MG63 (cell line): ENCODE measurements around the gene PTPRN2. TPM values are rescaled to one million over a fixed set of nuclear protein-coding genes. Genes with fewer than 3 reads are reported as not detected.

Experiments used
- DNase-seq: peaks from one replicate; pipeline ENCODE4 v3.0.0-alpha.2; 2020
- H3K27me3 ChIP-seq: fragments of 250-450 bp; sonication (Bioruptor Pico); 2 replicates; pipeline ENCODE4 v1.5.1; 2020; ENCODE audit warnings: mild to moderate bottlenecking, moderate library complexity
- H3K36me3 ChIP-seq: fragments of 250-450 bp; sonication (Bioruptor Pico); 2 replicates; pipeline ENCODE4 v1.5.1; 2020; ENCODE audit warnings: mild to moderate bottlenecking, moderate library complexity
- H3K4me3 ChIP-seq: fragments of 250-450 bp; sonication (Bioruptor Pico); 2 replicates; pipeline ENCODE4 v1.5.1; 2020; ENCODE audit warnings: mild to moderate bottlenecking, moderate library complexity
- H3K9me3 ChIP-seq: fragments of 250-450 bp; sonication (Bioruptor Pico); 2 replicates; pipeline ENCODE4 v1.5.1; 2020; ENCODE audit warnings: mild to moderate bottlenecking, moderate library complexity
- total RNA-seq: library from RNA; depleted of rRNA; stranded (reverse); fragments of >200 nt; shearing (Covaris generic); gene quantifications from 2 replicates; pipeline ENCODE4 v1.2.3, GENCODE V29; 2014; ENCODE audit warnings: low replicate concordance

The PTPRN2 gene
- total RNA-seq, 1 experiment from 2014 or later: 0.16 TPM

DNA sequence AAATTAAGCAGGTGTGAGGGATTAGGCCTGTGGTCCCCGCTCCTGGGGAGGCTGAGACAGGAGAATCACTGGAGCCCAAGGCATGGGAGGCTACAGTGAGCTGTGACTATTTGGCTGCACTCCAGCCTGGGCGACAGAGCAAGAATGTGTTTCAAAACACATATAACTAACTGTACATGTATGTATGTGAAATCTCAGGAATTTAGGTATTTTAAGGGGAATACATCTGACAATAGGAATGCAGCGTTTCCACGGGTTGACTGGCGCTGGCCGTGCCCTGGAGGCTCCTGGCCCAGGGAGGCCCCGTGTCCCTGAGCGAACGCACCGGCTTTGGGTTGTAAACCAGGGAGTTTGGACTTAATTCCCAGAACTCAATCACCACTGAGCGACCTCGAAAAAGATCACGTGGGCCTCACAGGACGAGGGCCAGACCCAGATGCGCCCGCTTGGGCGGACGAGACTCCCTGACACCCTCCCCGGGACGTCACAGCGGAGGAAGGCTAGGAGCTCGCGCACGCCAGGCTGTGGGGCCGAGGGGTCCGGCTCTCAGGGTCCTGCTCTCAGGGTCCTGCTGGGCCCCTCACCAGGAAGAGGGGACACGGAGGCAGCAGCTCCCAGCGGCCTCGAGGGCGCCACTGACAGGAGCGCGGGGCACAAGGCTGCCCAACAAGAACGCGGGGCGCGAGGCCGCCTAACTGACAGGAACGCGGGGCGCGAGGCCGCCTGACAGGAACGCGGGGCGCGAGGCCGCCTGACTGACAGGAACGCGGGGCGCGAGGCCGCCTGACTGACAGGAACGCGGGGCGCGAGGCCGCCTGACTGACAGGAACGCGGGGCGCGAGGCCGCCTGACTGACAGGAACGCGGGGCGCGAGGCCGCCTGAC lies 18.4 kb downstream of the PTPRN2 start:
- Histone ChIP-seq H3K9me3 (no peaks in the 10 kb centered on the region), H3K27me3 (no peaks in the 10 kb centered on the region), H3K36me3 (no peaks in the 10 kb centered on the region), H3K4me3 (no peak overlapping the region)
- DNase-seq: peak; percentile 13

- DNase-seq: no peak
- no peaks in the 10 kb centered on the region for H3K36me3 ChIP-seq
Measured at GRCh38 chr7:158567153-158567603, 20.4 kb downstream of the PTPRN2 start.

DNA sequence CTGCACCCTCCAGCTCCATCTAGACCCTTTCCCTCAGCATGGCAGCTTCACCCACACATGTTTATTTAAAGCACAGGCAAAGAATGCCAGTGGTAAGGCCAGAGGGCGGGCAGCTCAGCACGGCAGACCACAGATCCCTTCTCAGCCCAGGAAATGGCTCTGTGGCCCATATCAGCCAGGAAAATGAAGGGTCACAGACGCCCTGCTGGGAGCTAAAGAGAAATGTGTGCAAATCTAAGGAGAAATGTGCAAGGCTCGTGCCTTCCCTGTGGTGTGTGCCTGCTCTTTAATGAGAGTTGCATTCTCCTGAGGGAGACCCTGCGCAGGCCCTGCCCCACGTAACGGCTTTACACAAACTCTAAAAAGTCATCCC lies 23.0 kb downstream of the PTPRN2 start:
- no peaks in the 10 kb centered on the region for H3K9me3 ChIP-seq
- DNase-seq: no peak
- H3K36me3 ChIP-seq: no peaks in the 10 kb centered on the region
- no peaks in the 10 kb centered on the region for H3K27me3 ChIP-seq
- H3K4me3 ChIP-seq: no peak overlapping the region

More at GRCh38 chr7:158567153-158567603, 20.4 kb downstream of the PTPRN2 start:
- Histone ChIP-seq H3K4me3 (no peak overlapping the region), H3K27me3 (no peaks in the 10 kb centered on the region), H3K9me3 (no peaks in the 10 kb centered on the region)

GRCh38 chr7:158563911-158564662 lies 23.5 kb downstream of the PTPRN2 start:
- Histone ChIP-seq H3K4me3 (no peak overlapping the region), H3K36me3 (no peaks in the 10 kb centered on the region), H3K27me3 (no peaks in the 10 kb centered on the region), H3K9me3 (no peaks in the 10 kb centered on the region)
- no peak for DNase-seq

GRCh38 chr7:158563051-158563450 lies 24.6 kb downstream of the PTPRN2 start:
- no peaks in the 10 kb centered on the region for H3K27me3 ChIP-seq
- H3K4me3 ChIP-seq: no peak overlapping the region
- DNase-seq: no peak
- H3K36me3 ChIP-seq: no peaks in the 10 kb centered on the region
- no peaks in the 10 kb centered on the region for H3K9me3 ChIP-seq

GRCh38 chr7:158562517-158562916 lies 25.1 kb downstream of the PTPRN2 start:
- Histone ChIP-seq H3K36me3 (no peaks in the 10 kb centered on the region), H3K4me3 (no peak overlapping the region), H3K27me3 (no peaks in the 10 kb centered on the region), H3K9me3 (no peaks in the 10 kb centered on the region)
- no peak for DNase-seq

DNA sequence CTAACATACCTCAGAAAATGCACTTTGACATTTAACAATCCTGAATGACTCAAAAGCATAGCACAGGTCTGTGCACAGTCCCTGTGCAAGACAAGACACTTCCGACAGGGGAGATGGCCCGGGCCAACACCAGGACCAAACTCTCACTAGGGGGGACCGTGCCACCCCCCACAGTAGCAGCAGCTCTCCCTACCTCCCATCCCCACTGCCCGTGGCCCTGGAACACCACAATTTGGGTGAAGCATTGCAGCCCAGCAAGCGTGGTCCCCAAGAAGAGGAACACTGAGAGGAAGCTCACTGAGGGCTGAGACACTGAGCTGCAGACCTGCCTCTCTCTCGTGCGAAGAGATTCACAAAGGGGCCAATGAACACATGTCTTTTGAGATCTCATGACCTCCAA lies 26.0 kb downstream of the PTPRN2 start:
- Histone ChIP-seq H3K4me3 (no peak overlapping the region), H3K27me3 (no peaks in the 10 kb centered on the region), H3K9me3 (no peaks in the 10 kb centered on the region), H3K36me3 (no peaks in the 10 kb centered on the region)
- DNase-seq: no peak

DNA sequence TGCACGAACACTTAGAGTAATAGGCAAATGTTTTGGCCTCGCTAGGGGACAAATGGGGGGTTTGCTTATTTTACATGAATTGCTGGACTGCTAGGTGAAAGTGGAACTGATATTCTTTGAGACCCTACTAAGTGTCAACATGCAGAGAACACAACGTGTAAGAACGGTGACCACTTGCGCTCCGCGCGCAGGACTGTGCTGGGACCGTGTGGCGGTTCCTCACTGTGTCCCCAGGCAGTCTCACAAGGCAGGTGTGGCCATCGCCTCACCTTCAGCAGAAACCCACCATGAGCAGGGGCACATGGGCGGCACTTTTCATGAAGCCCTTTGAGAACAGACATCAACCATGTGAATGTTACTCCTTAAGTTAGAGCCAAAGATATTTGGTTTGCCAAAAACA lies 27.2 kb downstream of the PTPRN2 start:
- no peak for DNase-seq
- Histone ChIP-seq H3K36me3 (no peaks in the 10 kb centered on the region), H3K27me3 (no peaks in the 10 kb centered on the region), H3K9me3 (no peaks in the 10 kb centered on the region), H3K4me3 (no peak overlapping the region)

DNA sequence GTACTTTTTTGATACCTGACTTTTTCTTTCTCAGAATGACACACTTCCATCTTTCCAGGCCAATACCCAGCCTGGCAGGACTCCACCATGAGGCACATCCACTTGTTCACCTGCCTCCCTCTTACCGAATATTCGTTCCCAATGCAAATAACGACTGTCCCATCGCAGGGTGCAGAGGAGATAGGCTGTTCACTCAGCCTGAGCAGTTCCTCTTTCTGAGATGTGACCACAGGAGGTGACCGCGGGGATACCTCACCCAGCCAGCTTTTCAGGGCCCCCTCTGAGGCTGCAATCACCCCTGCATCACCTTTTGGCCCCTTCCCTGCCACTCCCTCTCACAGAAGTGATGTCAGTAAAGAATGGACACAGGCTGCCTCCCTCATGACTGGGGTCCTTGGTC lies 28.3 kb downstream of the PTPRN2 start:
- no peaks in the 10 kb centered on the region for H3K36me3 ChIP-seq
- H3K27me3 ChIP-seq: no peaks in the 10 kb centered on the region
- H3K4me3 ChIP-seq: no peak overlapping the region
- no peak for DNase-seq
- no peaks in the 10 kb centered on the region for H3K9me3 ChIP-seq

DNA sequence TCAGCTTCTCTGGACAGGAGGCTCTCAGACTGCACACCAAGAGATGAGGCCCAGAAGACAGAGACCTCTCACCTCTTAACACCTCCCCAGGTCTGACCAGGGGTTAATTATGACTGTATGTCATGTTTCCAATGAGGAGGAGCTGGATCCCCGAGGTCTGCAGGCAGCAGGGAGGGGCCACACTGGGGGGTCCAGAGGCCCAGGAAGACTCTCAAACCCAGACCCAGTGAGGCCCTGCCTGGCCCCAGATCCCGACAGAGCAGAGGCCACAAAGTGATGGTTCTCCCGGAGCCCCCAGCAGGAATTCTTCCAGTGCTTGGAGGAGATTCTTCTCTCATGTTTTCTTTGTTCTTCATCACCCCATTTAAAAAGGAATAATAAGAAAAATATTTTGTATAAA lies 28.8 kb downstream of the PTPRN2 start:
- DNase-seq: no peak
- Histone ChIP-seq H3K4me3 (no peak overlapping the region), H3K36me3 (no peaks in the 10 kb centered on the region), H3K27me3 (no peaks in the 10 kb centered on the region), H3K9me3 (no peaks in the 10 kb centered on the region)

GRCh38 chr7:158557441-158557755 lies 30.2 kb downstream of the PTPRN2 start:
- Histone ChIP-seq H3K4me3 (no peak overlapping the region), H3K9me3 (no peaks in the 10 kb centered on the region), H3K36me3 (no peaks in the 10 kb centered on the region), H3K27me3 (no peaks in the 10 kb centered on the region)
- no peak for DNase-seq

DNA sequence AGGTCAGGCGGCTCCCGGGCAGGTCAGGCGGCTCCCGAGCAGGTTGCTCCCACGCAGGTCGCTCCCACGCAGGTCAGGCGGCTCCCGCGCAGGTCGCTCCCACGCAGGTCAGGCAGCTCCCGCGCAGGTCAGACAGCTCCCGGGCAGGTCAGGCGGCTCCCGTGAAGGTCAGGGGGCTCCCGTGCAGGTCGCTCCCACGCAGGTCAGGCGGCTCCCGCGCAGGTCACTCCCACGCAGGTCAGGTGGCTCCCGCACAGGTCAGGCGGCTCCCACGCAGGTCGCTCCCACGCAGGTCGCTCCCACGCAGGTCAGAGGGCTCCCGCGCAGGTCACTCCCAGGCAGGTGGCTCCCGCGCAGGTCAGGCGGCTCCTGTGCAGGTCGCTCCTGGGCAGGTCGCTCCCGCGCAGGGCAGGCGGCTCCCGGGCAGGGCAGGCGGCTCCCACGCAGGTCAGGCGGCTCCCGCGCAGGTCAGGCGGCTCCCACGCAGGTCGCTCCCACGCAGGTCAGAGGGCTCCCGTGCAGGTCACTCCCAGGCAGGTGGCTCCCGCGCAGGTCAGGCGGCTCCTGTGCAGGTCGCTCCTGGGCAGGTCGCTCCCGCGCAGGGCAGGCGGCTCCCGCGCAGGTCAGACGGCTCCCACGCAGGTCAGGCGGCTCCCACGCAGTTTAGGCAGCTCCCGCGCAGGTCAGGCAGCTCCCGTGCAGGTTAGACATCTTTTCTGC lies 30.7 kb downstream of the PTPRN2 start:
- Histone ChIP-seq H3K27me3 (no peaks in the 10 kb centered on the region), H3K9me3 (no peaks in the 10 kb centered on the region), H3K36me3 (no peaks in the 10 kb centered on the region), H3K4me3 (no peak overlapping the region)
- DNase-seq: no peak

DNA sequence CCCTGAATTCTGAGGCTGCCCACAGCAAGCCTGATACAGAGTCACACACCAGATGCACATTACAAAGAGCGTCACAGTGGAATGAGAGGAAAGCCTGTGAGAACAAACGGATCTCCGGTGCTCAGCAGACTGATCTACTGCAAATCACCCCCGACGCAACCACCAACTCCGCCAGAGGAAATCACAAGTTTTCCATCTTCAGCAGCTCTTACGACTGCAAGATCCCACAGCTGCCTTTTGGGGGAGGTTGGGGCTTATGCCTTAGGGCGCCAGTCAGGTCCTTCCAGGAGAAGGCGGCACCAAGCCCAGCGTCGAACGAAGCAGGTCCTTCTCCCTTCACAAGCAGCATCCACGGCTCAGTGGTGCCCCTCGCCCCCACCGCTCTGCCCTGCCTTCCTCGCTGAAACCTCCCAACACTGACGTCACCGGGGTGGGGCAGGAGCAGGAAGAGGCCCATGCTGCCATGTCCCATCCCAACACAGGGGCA lies 32.5 kb downstream of the PTPRN2 start:
- no peaks in the 10 kb centered on the region for H3K27me3 ChIP-seq
- H3K4me3 ChIP-seq: no peak overlapping the region
- H3K36me3 ChIP-seq: no peaks in the 10 kb centered on the region
- no peaks in the 10 kb centered on the region for H3K9me3 ChIP-seq
- DNase-seq: no peak

DNA sequence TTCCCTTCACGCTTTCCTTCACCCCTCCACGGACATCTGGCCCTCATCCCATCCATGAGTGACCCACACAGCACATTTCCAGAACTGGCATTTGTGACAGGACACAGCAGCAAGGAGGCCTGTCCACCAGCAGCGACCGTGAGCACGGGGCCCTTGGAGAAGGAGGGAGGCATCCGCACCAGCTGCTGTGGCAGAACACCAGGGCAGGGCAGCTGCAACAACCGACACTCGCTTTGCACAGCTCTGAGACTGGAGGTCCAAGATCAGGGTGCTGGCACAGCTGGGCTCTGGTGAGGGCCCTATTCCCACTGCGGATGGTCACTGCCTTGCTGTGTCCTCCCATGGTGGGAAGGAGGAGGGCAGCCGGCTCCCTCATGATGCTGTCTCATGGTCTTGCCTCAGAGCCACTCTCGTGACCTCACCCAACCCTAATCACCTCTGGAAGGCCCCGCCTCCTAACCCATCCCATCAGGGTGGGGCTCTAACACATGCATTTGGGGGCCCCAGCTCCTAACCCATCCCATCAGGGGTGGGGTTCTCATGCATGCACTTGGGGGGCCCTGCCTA lies 36.7 kb downstream of the PTPRN2 start:
- H3K4me3 ChIP-seq: no peak overlapping the region
- no peaks in the 10 kb centered on the region for H3K36me3 ChIP-seq
- no peaks in the 10 kb centered on the region for H3K27me3 ChIP-seq
- no peaks in the 10 kb centered on the region for H3K9me3 ChIP-seq
- no peak for DNase-seq

- no peak for DNase-seq
- Histone ChIP-seq H3K4me3 (no peak overlapping the region), H3K27me3 (no peaks in the 10 kb centered on the region), H3K36me3 (no peaks in the 10 kb centered on the region), H3K9me3 (no peaks in the 10 kb centered on the region)
Measured at GRCh38 chr7:158550394-158550700, 37.3 kb downstream of the PTPRN2 start.

GRCh38 chr7:158549616-158550393 lies 37.8 kb downstream of the PTPRN2 start:
- no peak overlapping the region for H3K4me3 ChIP-seq
- H3K27me3 ChIP-seq: no peaks in the 10 kb centered on the region
- DNase-seq: no peak
- no peaks in the 10 kb centered on the region for H3K9me3 ChIP-seq
- H3K36me3 ChIP-seq: no peaks in the 10 kb centered on the region
